H9 (cell line): ENCODE data around the gene ICE1. TPM values are rescaled to one million over a fixed set of nuclear protein-coding genes. Genes with fewer than 3 reads are reported as not detected.

Source experiments
- DNase-seq: peaks from one replicate; pipeline ENCODE4 v3.0.0-alpha.2; 2017
- H2AFZ ChIP-seq: one replicate; pipeline ENCODE4 v1.6.1; 2013; ENCODE audit warnings: mild to moderate bottlenecking, low read length, control low read depth, moderate library complexity
- H2AK5ac ChIP-seq: 2 replicates; pipeline ENCODE4 v1.6.1; 2013; ENCODE audit warnings: low read length, control low read depth, mixed read lengths; ENCODE audit not compliant: insufficient read length
- H2BK120ac ChIP-seq: one replicate; pipeline ENCODE4 v1.6.1; 2013; ENCODE audit warnings: low read depth, mild to moderate bottlenecking, low read length, control low read depth, inconsistent platforms; ENCODE audit not compliant: poor library complexity, severe bottlenecking
- H2BK12ac ChIP-seq: 2 replicates; pipeline ENCODE4 v1.6.1; 2013; ENCODE audit warnings: low read length, control low read depth, mixed read lengths, low read depth; ENCODE audit not compliant: insufficient read length
- H2BK15ac ChIP-seq: 2 replicates; pipeline ENCODE4 v1.6.1; 2013; ENCODE audit warnings: low read depth, low read length, control low read depth
- H2BK20ac ChIP-seq: one replicate; pipeline ENCODE4 v1.6.1; 2013; ENCODE audit warnings: low read depth, mild to moderate bottlenecking, low read length, control low read depth, inconsistent platforms; ENCODE audit not compliant: poor library complexity, severe bottlenecking
- H2BK5ac ChIP-seq: 2 replicates; pipeline ENCODE4 v1.6.1; 2013; ENCODE audit warnings: low read length, control low read depth, mixed read lengths; ENCODE audit not compliant: insufficient read length
- H3K14ac ChIP-seq: 2 replicates; pipeline ENCODE4 v1.6.1; 2013; ENCODE audit warnings: low read length, control low read depth; ENCODE audit not compliant: insufficient read depth
- H3K18ac ChIP-seq: 2 replicates; pipeline ENCODE4 v1.6.1; 2013; ENCODE audit warnings: low read depth, mild to moderate bottlenecking, mixed read lengths, low read length, control low read depth; ENCODE audit not compliant: insufficient read length
- H3K23ac ChIP-seq: 2 replicates; pipeline ENCODE4 v1.6.1; 2013; ENCODE audit warnings: low read length, control low read depth, mixed read lengths, low read depth; ENCODE audit not compliant: insufficient read length
- H3K23me2 ChIP-seq: 2 replicates; pipeline ENCODE4 v1.6.1; 2013; ENCODE audit warnings: low read depth, mild to moderate bottlenecking, mixed read lengths, low read length, control low read depth; ENCODE audit not compliant: insufficient read length, poor library complexity, severe bottlenecking
- H3K27ac ChIP-seq: 2 replicates; pipeline ENCODE4 v1.5.1; 2013; ENCODE audit warnings: low read length, control low read depth, mixed read lengths, low read depth; ENCODE audit not compliant: insufficient read length
- H3K27me3 ChIP-seq: 2 replicates; pipeline ENCODE4 v1.6.1; 2013; ENCODE audit warnings: low read length, control low read depth, inconsistent platforms; ENCODE audit not compliant: insufficient read depth
- H3K4ac ChIP-seq: 2 replicates; pipeline ENCODE4 v1.6.1; 2013; ENCODE audit warnings: low read depth, mild to moderate bottlenecking, control low read depth, inconsistent platforms, low read length, moderate library complexity
- H3K4me1 ChIP-seq: 2 replicates; pipeline ENCODE4 v1.6.1; 2013; ENCODE audit warnings: low read length, control low read depth, inconsistent platforms; ENCODE audit not compliant: insufficient read depth
- H3K4me2 ChIP-seq: 2 replicates; pipeline ENCODE4 v1.6.1; 2013; ENCODE audit warnings: low read length, control low read depth, mixed read lengths; ENCODE audit not compliant: insufficient read length, insufficient read depth
- H3K56ac ChIP-seq: 2 replicates; pipeline ENCODE4 v1.6.1; 2013; ENCODE audit warnings: low read depth, mild to moderate bottlenecking, mixed read lengths, low read length, control low read depth; ENCODE audit not compliant: insufficient read length
- H3K79me1 ChIP-seq: 2 replicates; pipeline ENCODE4 v1.6.1; 2013; ENCODE audit warnings: low read depth, mild to moderate bottlenecking, moderate library complexity, low read length, control low read depth, inconsistent platforms; ENCODE audit not compliant: insufficient read depth, poor library complexity, severe bottlenecking
- H3K79me2 ChIP-seq: 2 replicates; pipeline ENCODE4 v1.6.1; 2013; ENCODE audit warnings: low read length, control low read depth, inconsistent platforms; ENCODE audit not compliant: insufficient read depth
- H3K9ac ChIP-seq: 2 replicates; pipeline ENCODE4 v1.6.1; 2013; ENCODE audit warnings: low read length, control low read depth, mixed read lengths; ENCODE audit not compliant: insufficient read length; ENCODE audit errors: extremely low read depth
- H3K9me3 ChIP-seq: one replicate; pipeline ENCODE4 v1.6.1; 2013; ENCODE audit warnings: low read depth, low read length, inconsistent platforms; ENCODE audit not compliant: control insufficient read depth
- H3T11ph ChIP-seq: one replicate; pipeline ENCODE4 v1.6.1; 2013; ENCODE audit warnings: mild to moderate bottlenecking, low read length, control low read depth, inconsistent platforms
- H4K20me1 ChIP-seq: one replicate; pipeline ENCODE4 v1.6.1; 2013; ENCODE audit not compliant: control insufficient read depth, insufficient read length, insufficient read depth
- H4K5ac ChIP-seq: 2 replicates; pipeline ENCODE4 v1.6.1; 2013; ENCODE audit warnings: low read depth, mild to moderate bottlenecking, mixed read lengths, low read length, control low read depth; ENCODE audit not compliant: insufficient read length
- H4K8ac ChIP-seq: replicated peaks from 2 replicates; pipeline ENCODE4 v1.6.1; 2013; ENCODE audit warnings: low read length, control low read depth, mixed read lengths, low read depth; ENCODE audit not compliant: insufficient read length
- H4K91ac ChIP-seq: 2 replicates; pipeline ENCODE4 v1.6.1; 2013; ENCODE audit warnings: low read depth, mild to moderate bottlenecking, moderate library complexity, mixed read lengths, low read length, control low read depth; ENCODE audit not compliant: insufficient read length
- H3K27ac Mint-ChIP-seq, 3 experiments: 2 replicates in 2 of 3; 3 replicates in 1 of 3; pipeline ENCODE4 v1.8.0; 2020 to 2021; ENCODE audit warnings: mixed read lengths in 3 of 3, mild to moderate bottlenecking in 1 of 3, moderate library complexity in 1 of 3
- H3K27me3 Mint-ChIP-seq: 2 replicates; pipeline ENCODE4 v1.8.0; 2021; ENCODE audit warnings: low read depth, mild to moderate bottlenecking, moderate library complexity, mixed read lengths
- H3K36me3 Mint-ChIP-seq, 3 experiments: 2 replicates in 2 of 3; 3 replicates in 1 of 3; pipeline ENCODE4 v1.8.0; 2020 to 2021; ENCODE audit warnings: low read depth in 3 of 3, mixed read lengths in 3 of 3; ENCODE audit not compliant: insufficient read depth in 1 of 3
- H3K4me1 Mint-ChIP-seq, 2 experiments: 2 replicates each; pipeline ENCODE4 v1.8.0; 2020; ENCODE audit warnings: mixed read lengths in 2 of 2
- H3K4me3 Mint-ChIP-seq, 2 experiments: 2 replicates in 1 of 2; 3 replicates in 1 of 2; pipeline ENCODE4 v1.8.0; 2020 to 2021; ENCODE audit warnings: mild to moderate bottlenecking in 2 of 2, mixed read lengths in 2 of 2, moderate library complexity in 1 of 2
- H3K9me3 Mint-ChIP-seq, 2 experiments: 2 replicates in 1 of 2; 3 replicates in 1 of 2; pipeline ENCODE4 v1.8.0; 2020; ENCODE audit warnings: mild to moderate bottlenecking in 2 of 2, mixed read lengths in 2 of 2, moderate library complexity in 1 of 2
- WGBS: extraction: QIAGEN DNeasy Blood & Tissue Kit; methylation state at CpG from one replicate; pipeline ENCODE4 v1.1.7; 2013; ENCODE audit warnings: missing lambda C conversion rate, low lambda C conversion rate, mixed read lengths; ENCODE audit not compliant: insufficient read length; ENCODE audit errors: extremely low coverage; 5-methylcytosine and 5-hydroxymethylcytosine counted together
- total RNA-seq: library from RNA; stranded (reverse); gene quantifications from 2 replicates; pipeline ENCODE4 v1.2.1, GENCODE V29; 2021
- TF ChIP-seq, protein P1 (sequence below): fragments of 200-600 bp; sonication (generic); conservative IDR thresholded peaks from 3 replicates; pipeline ENCODE4 v1.8.0; 2021; ENCODE audit warnings: antibody characterized with exemption, mild to moderate bottlenecking

Gene ICE1
- total RNA-seq, 1 experiment from 2014 or later, result 45.1 TPM

DNA sequence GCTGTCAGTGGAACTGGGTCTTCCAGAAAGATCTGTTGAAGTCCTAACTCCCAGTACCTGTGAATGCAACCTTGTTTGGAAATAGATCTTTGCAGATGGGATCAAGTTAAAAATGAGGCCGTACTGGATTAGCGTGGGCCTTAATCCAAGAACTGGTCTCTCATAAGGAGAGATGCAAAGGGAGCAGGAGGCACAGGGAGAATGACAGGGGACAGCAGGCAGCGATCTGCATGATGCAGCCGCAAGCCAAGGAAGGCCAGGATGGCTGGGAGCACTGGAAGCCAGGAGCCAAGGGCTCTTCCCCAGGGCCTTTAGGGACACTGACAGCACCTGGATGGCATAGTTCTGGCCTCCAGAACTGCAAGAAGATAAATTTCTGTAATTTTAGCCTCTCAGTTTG, 114.4 kb downstream of the ICE1 start:
- Mint-ChIP-seq H3K9me3 (peaks cover 0 to 9% of the 10 kb centered on the region in 2 experiments; a peak in 3 of 5 replicates), H3K4me1 (peaks cover 29 to 40% of the 10 kb centered on the region in 2 experiments)

More for the DNA sequence above, 114.4 kb downstream of the ICE1 start:
- H2BK15ac ChIP-seq, result no peak overlapping the region
- no peak overlapping the region for H3K9ac ChIP-seq
- H4K8ac ChIP-seq, result no peak overlapping the region
- H3K56ac ChIP-seq, result no peak overlapping the region
- H4K5ac ChIP-seq, result no peak overlapping the region
- no peaks in the 10 kb centered on the region for H4K20me1 ChIP-seq
- no peak overlapping the region for H3K23ac ChIP-seq
- no peak overlapping the region for H3K4me2 ChIP-seq
- H3K23me2 ChIP-seq, result no peaks in the 10 kb centered on the region
- H2AFZ ChIP-seq, result no peak overlapping the region
- H3T11ph ChIP-seq, result no peak overlapping the region
- Mint-ChIP-seq H3K27me3 (peaks cover 13% of the 10 kb centered on the region), H3K27ac (peak overlapping the region in 2 of 3 experiments; percentile 31 to 35; a peak in 2 of 7 replicates), H3K36me3 (no peaks in the 10 kb centered on the region; a peak in 1 of 7 replicates), H3K4me3 (no peak overlapping the region)
- H3K79me2 ChIP-seq, result no peaks in the 10 kb centered on the region
- H2BK5ac ChIP-seq, result no peak overlapping the region
- H3K4me1 ChIP-seq, result peaks cover 6% of the 10 kb centered on the region
- TF ChIP-seq, protein P1, sequence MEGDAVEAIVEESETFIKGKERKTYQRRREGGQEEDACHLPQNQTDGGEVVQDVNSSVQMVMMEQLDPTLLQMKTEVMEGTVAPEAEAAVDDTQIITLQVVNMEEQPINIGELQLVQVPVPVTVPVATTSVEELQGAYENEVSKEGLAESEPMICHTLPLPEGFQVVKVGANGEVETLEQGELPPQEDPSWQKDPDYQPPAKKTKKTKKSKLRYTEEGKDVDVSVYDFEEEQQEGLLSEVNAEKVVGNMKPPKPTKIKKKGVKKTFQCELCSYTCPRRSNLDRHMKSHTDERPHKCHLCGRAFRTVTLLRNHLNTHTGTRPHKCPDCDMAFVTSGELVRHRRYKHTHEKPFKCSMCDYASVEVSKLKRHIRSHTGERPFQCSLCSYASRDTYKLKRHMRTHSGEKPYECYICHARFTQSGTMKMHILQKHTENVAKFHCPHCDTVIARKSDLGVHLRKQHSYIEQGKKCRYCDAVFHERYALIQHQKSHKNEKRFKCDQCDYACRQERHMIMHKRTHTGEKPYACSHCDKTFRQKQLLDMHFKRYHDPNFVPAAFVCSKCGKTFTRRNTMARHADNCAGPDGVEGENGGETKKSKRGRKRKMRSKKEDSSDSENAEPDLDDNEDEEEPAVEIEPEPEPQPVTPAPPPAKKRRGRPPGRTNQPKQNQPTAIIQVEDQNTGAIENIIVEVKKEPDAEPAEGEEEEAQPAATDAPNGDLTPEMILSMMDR, result no peak
- H2BK120ac ChIP-seq, result no peak overlapping the region
- no peak overlapping the region for H3K4ac ChIP-seq
- H2BK12ac ChIP-seq, result no peak overlapping the region
- H3K27me3 ChIP-seq, result no peaks in the 10 kb centered on the region
- H3K9me3 ChIP-seq, result no peaks in the 10 kb centered on the region
- no peak overlapping the region for H4K91ac ChIP-seq
- WGBS, result no CpG with 5 or more reads among the region's 4 CpGs
- H2BK20ac ChIP-seq, result no peak overlapping the region
- DNase-seq, result no peak
- no peaks in the 10 kb centered on the region for H3K79me1 ChIP-seq
- no peak overlapping the region for H2AK5ac ChIP-seq
- H3K14ac ChIP-seq, result no peak overlapping the region
- no peak overlapping the region for H3K27ac ChIP-seq
- H3K18ac ChIP-seq, result no peak overlapping the region
